22Rv1 (cell line): ENCODE data around the gene ADGRG2.

ENCODE experiments used
- CTCF ChIP-seq: fragments of 450-650 bp; IDR thresholded peaks from 2 replicates; pipeline ENCODE4 v1.5.1; 2017; ENCODE audit warnings: mild to moderate bottlenecking
- ZFX ChIP-seq: fragments of 450-650 bp; IDR thresholded peaks from 2 replicates; pipeline ENCODE4 v1.6.1; 2017; ENCODE audit warnings: antibody characterized with exemption, borderline replicate concordance

GRCh38 chrX:19152762-19153161, 30.5 kb upstream of the ADGRG2 start:
- no peak for TF ChIP-seq CTCF
- no peak for TF ChIP-seq ZFX
